Panc1 (cell line): Measurements from ENCODE around the gene GRID1. TPM values are rescaled to one million over a fixed set of nuclear protein-coding genes. Genes with fewer than 3 reads are reported as not detected.

Experiments used
- ATAC-seq: fragments of 200-7000 bp; cut with Tn5 transposase; 2 replicates; pipeline ENCODE4 v1.9.1; 2020; ENCODE audit warnings: mild to moderate bottlenecking, moderate library complexity
- BruUV-seq: library from RNA; stranded (reverse); fragments of 400-500 nt; replicated peaks from 2 replicates; lab custom pipeline; 2021; lab: Mats Ljungman, UMichigan
- CTCF ChIA-PET: fragments of 300-600 bp; sonication (Branson Sonifier 250); formaldehyde crosslinking; loops from one replicate; lab custom pipeline; 2022; ENCODE audit warnings: antibody characterized with exemption; lab: Charles Lee
- POLR2A ChIA-PET: fragments of 300-600 bp; sonication (Branson Sonifier 250); formaldehyde crosslinking; loops from one replicate; lab custom pipeline; 2022; ENCODE audit warnings: antibody characterized with exemption; lab: Charles Lee
- DNase-seq: peaks from one replicate; pipeline ENCODE4 v3.0.0-alpha.2; 2010; ENCODE audit warnings: low read depth, low spot score
- H3K27ac ChIP-seq: 2 replicates; pipeline ENCODE4 v1.5.1; 2011; ENCODE audit warnings: mild to moderate bottlenecking, low read length, inconsistent platforms
- H3K27me3 ChIP-seq: fragments of 200-500 bp; sonication (Bioruptor generic); 2 replicates; pipeline ENCODE4 v1.6.0; 2014; ENCODE audit warnings: low read length, inconsistent platforms; ENCODE audit not compliant: control insufficient read depth, insufficient read depth
- H3K36me3 ChIP-seq: fragments of 200-500 bp; sonication (Bioruptor generic); 2 replicates; pipeline ENCODE4 v1.5.1; 2014; ENCODE audit warnings: inconsistent platforms, mild to moderate bottlenecking, low read length, moderate library complexity; ENCODE audit not compliant: control insufficient read depth, insufficient read depth
- H3K4me1 ChIP-seq: 2 replicates; pipeline ENCODE4 v1.5.1; 2011; ENCODE audit warnings: inconsistent platforms, mild to moderate bottlenecking, low read length, moderate library complexity; ENCODE audit not compliant: control insufficient read depth, insufficient read depth
- H3K4me3 ChIP-seq, 2 experiments: 2 replicates each; pipeline ENCODE4 v1.5.1; 2011 to 2012; ENCODE audit warnings: low read depth in 2 of 2, low read length in 2 of 2, mild to moderate bottlenecking in 2 of 2, inconsistent platforms in 1 of 2, moderate library complexity in 1 of 2
- H3K9me3 ChIP-seq: fragments of 200-500 bp; sonication (Bioruptor generic); 2 replicates; pipeline ENCODE4 v1.5.1; 2014; ENCODE audit warnings: low read depth, mild to moderate bottlenecking, inconsistent platforms, low read length, moderate library complexity; ENCODE audit not compliant: control insufficient read depth, insufficient read depth
- CTCF ChIP-seq: fragments of 450-650 bp; IDR thresholded peaks from 2 replicates; pipeline ENCODE4 v1.5.1; 2017; ENCODE audit warnings: mild to moderate bottlenecking
- POLR2AphosphoS5 ChIP-seq: IDR thresholded peaks from 2 replicates; pipeline ENCODE4 v1.6.1; 2012; ENCODE audit warnings: mild to moderate bottlenecking, low read depth, low read length, moderate library complexity
- SIN3A ChIP-seq: IDR thresholded peaks from 2 replicates; pipeline ENCODE4 v1.6.1; 2012; ENCODE audit warnings: low read depth, mild to moderate bottlenecking, low read length, moderate library complexity, borderline replicate concordance; ENCODE audit not compliant: insufficient read depth
- TCF7L2 ChIP-seq: IDR thresholded peaks from 2 replicates; pipeline ENCODE4 v1.6.1; 2011; ENCODE audit warnings: mild to moderate bottlenecking, low read depth, low read length, inconsistent platforms
- in situ Hi-C: cut with HindIII; loops from 2 replicates; pipeline ENCODE4 v1.10.0; 2016; ENCODE audit warnings: low sequenced_read_pairs, low pct_unique_long_range_greater_than_20kb
- intact Hi-C: fragments of 100-400 bp; cut with micrococcal nuclease; formaldehyde crosslinking; loops from one replicate; pipeline ENCODE4 v1.10.0; 2022; ENCODE audit not compliant: unreplicated experiment
- total RNA-seq: library from RNA; stranded (reverse); gene quantifications from one replicate; pipeline ENCODE4 v1.2.1, GENCODE V29; 2021; ENCODE audit not compliant: unreplicated experiment
- TF ChIP-seq, protein P1 (sequence below), 2 experiments: IDR thresholded peaks; 2 replicates each; pipeline ENCODE4 v1.6.1; 2011 to 2012; ENCODE audit warnings: low read depth in 2 of 2, control low read depth in 1 of 2, low read length in 1 of 2, mild to moderate bottlenecking in 1 of 2, moderate library complexity in 1 of 2; ENCODE audit not compliant: insufficient read depth in 1 of 2

Gene GRID1
- total RNA-seq, 1 experiment from 2014 or later: 2.3 TPM

DNA sequence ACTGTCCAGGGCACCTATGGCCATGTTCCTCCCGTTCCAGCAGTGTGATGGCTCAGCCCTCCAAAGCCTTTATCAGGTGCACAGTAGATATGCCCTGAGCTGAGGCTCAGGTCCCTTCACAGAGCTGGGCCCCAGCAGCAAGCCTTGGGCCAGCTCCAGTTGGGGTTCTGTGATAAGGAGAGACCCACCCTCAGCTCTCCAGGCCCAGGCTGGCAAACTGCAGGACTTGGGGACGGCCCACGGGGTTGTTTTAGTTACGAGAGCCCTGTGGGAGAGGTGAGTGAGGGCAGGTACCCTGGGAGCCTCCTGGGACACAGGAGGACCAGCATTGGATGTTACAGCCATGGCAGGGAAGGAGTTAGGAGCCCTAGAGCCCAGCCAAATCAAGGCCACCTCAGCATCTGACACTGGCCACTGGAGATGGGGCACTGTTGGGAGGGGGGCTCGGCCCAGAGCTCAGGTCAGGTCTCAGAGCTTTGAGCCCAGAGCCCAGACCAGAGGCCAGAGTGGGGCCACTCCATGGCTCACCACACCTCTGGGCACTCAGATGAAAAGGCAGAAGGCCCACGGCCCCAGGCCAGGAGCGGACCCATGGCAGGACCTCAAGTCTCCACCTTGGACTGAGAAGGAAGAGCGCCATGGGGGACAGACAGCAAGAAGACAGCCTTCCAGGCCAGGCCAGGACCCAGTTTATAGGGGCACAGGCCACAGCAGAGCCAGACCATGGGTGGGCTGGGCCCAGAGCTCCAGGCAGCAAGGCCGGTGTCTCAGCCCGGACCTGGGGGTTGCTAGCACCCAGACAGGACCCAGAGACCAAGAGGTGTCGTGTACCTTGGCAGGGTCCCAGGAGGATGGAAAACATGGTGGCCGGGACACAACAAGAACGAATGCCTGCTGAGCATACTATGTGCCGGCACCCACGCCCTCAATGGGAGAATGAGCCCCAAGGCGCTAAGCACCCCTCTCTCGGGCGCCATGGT is 12.8 kb downstream of the GRID1 start:
- Histone ChIP-seq H3K36me3 (no peaks in the 10 kb centered on the region), H3K27ac (no peak overlapping the region), H3K4me3 (no peak overlapping the region), H3K9me3 (no peaks in the 10 kb centered on the region), H3K27me3 (no peaks in the 10 kb centered on the region), H3K4me1 (no peaks in the 10 kb centered on the region)
- POLR2A ChIA-PET: no interaction called here
- ATAC-seq (no peak), DNase-seq (no peak)
- intact Hi-C loops (no loop called here), in situ Hi-C loops (no loop called here)
- TF ChIP-seq TCF7L2 (no peak), CTCF (no peak), SIN3A (no peak)
- TF ChIP-seq, protein P1, sequence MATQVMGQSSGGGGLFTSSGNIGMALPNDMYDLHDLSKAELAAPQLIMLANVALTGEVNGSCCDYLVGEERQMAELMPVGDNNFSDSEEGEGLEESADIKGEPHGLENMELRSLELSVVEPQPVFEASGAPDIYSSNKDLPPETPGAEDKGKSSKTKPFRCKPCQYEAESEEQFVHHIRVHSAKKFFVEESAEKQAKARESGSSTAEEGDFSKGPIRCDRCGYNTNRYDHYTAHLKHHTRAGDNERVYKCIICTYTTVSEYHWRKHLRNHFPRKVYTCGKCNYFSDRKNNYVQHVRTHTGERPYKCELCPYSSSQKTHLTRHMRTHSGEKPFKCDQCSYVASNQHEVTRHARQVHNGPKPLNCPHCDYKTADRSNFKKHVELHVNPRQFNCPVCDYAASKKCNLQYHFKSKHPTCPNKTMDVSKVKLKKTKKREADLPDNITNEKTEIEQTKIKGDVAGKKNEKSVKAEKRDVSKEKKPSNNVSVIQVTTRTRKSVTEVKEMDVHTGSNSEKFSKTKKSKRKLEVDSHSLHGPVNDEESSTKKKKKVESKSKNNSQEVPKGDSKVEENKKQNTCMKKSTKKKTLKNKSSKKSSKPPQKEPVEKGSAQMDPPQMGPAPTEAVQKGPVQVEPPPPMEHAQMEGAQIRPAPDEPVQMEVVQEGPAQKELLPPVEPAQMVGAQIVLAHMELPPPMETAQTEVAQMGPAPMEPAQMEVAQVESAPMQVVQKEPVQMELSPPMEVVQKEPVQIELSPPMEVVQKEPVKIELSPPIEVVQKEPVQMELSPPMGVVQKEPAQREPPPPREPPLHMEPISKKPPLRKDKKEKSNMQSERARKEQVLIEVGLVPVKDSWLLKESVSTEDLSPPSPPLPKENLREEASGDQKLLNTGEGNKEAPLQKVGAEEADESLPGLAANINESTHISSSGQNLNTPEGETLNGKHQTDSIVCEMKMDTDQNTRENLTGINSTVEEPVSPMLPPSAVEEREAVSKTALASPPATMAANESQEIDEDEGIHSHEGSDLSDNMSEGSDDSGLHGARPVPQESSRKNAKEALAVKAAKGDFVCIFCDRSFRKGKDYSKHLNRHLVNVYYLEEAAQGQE (IDR thresholded peaks at IDR 0.05; ENCODE audit: insufficient read depth in 1 of 2, low read depth in 2 of 2, low read length in 1 of 2): no peak
- CTCF ChIA-PET: interaction anchor here (0.6 kb wide), 1 partner anchor 8 kb away, joined by 6 read pairs; no protein-coding TSS in a partner anchor
- BruUV-seq: no TSS peak

- no peaks in the 10 kb centered on the region for H3K36me3 ChIP-seq
- in situ Hi-C loops: no loop called here
- BruUV-seq: no TSS peak
- no peaks in the 10 kb centered on the region for H3K9me3 ChIP-seq
- no peak for DNase-seq
- H3K27ac ChIP-seq: no peak overlapping the region
- POLR2A ChIA-PET: no interaction called here
- intact Hi-C loops: no loop called here
- ATAC-seq: no peak
- CTCF ChIA-PET: no interaction called here
- no peaks in the 10 kb centered on the region for H3K27me3 ChIP-seq
- TF ChIP-seq, protein P1 (IDR thresholded peaks at IDR 0.05; ENCODE audit: insufficient read depth in 1 of 2, low read depth in 2 of 2, low read length in 1 of 2): no peak
- TF ChIP-seq CTCF (no peak), POLR2AphosphoS5 (no peak), TCF7L2 (no peak), SIN3A (no peak)
- no peaks in the 10 kb centered on the region for H3K4me1 ChIP-seq
- no peak overlapping the region for H3K4me3 ChIP-seq
Measured at GRCh38 chr10:86350897-86351296, 15.7 kb downstream of the GRID1 start.
